Measurements from ENCODE around the gene CLIC6. TPM values are rescaled to one million over a fixed set of nuclear protein-coding genes. Genes with fewer than 3 reads are reported as not detected.
A peak's percentile ranks its signal among the peaks of the same experiment; 100 is the strongest.

Gene CLIC6
- total RNA-seq, 1 donor from 2014 or later, result 17.6 TPM

GRCh38 chr21:34690041-34690792 lies 21.4 kb downstream of the CLIC6 start:
- peak overlapping the region; percentile 1 for H3K27ac Mint-ChIP-seq
- H3K27me3 Mint-ChIP-seq, result peaks cover 16% of the 10 kb centered on the region
- TF ChIP-seq CTCF (conservative IDR thresholded peaks at IDR 0.05), result no peak
- H3K9me3 Mint-ChIP-seq, result peaks cover 7% of the 10 kb centered on the region
- H3K36me3 Mint-ChIP-seq, result no peaks in the 10 kb centered on the region
- peaks cover 6% of the 10 kb centered on the region for H3K4me1 Mint-ChIP-seq (ENCODE audit: unreplicated experiment)
- no peak for DNase-seq (ENCODE audit: extremely low spot score, unreplicated experiment)
- no peak overlapping the region for H3K4me3 Mint-ChIP-seq

- peak overlapping the region; percentile 1 for H3K27ac Mint-ChIP-seq
- no peak for DNase-seq (ENCODE audit: extremely low spot score, unreplicated experiment)
- H3K27me3 Mint-ChIP-seq, result peaks cover 16% of the 10 kb centered on the region
- H3K4me3 Mint-ChIP-seq, result no peak overlapping the region
- H3K4me1 Mint-ChIP-seq (ENCODE audit: unreplicated experiment), result peaks cover 6% of the 10 kb centered on the region
- no peak for TF ChIP-seq CTCF (conservative IDR thresholded peaks at IDR 0.05)
- H3K36me3 Mint-ChIP-seq, result no peaks in the 10 kb centered on the region
- peaks cover 10% of the 10 kb centered on the region for H3K9me3 Mint-ChIP-seq
These were observed 22.0 kb downstream of the CLIC6 start for GRCh38 chr21:34690793-34691175.

- no peak overlapping the region for H3K4me3 Mint-ChIP-seq
- no peak for TF ChIP-seq CTCF (conservative IDR thresholded peaks at IDR 0.05)
- H3K4me1 Mint-ChIP-seq (ENCODE audit: unreplicated experiment), result peaks cover 6% of the 10 kb centered on the region
- peak overlapping the region; percentile 1 for H3K27ac Mint-ChIP-seq
- H3K9me3 Mint-ChIP-seq, result peaks cover 10% of the 10 kb centered on the region
- no peak for DNase-seq (ENCODE audit: extremely low spot score, unreplicated experiment)
- H3K27me3 Mint-ChIP-seq, result peaks cover 16% of the 10 kb centered on the region
- H3K36me3 Mint-ChIP-seq, result no peaks in the 10 kb centered on the region
These were observed 22.7 kb downstream of the CLIC6 start for GRCh38 chr21:34691390-34692032.

GRCh38 chr21:34692458-34693020 lies 23.7 kb downstream of the CLIC6 start:
- TF ChIP-seq CTCF (conservative IDR thresholded peaks at IDR 0.05), result no peak
- Mint-ChIP-seq H3K4me3 (no peak overlapping the region), H3K9me3 (peaks cover 10% of the 10 kb centered on the region), H3K36me3 (no peaks in the 10 kb centered on the region), H3K4me1 (ENCODE audit: unreplicated experiment) (peaks cover 6% of the 10 kb centered on the region), H3K27ac (no peak overlapping the region), H3K27me3 (peaks cover 16% of the 10 kb centered on the region)
- DNase-seq (ENCODE audit: extremely low spot score, unreplicated experiment), result no peak

GRCh38 chr21:34693192-34693810 lies 24.5 kb downstream of the CLIC6 start:
- H3K36me3 Mint-ChIP-seq, result no peaks in the 10 kb centered on the region
- H3K4me3 Mint-ChIP-seq, result no peak overlapping the region
- H3K4me1 Mint-ChIP-seq (ENCODE audit: unreplicated experiment), result peaks cover 6% of the 10 kb centered on the region
- H3K9me3 Mint-ChIP-seq, result peaks cover 10% of the 10 kb centered on the region
- no peak for DNase-seq (ENCODE audit: extremely low spot score, unreplicated experiment)
- H3K27me3 Mint-ChIP-seq, result peaks cover 15% of the 10 kb centered on the region
- no peak overlapping the region for H3K27ac Mint-ChIP-seq
- peak; percentile 90 for TF ChIP-seq CTCF (conservative IDR thresholded peaks at IDR 0.05)
